Natural killer cell (primary cell): Measurements from ENCODE around the gene GLIPR2. TPM values are rescaled to one million over a fixed set of nuclear protein-coding genes. Genes with fewer than 3 reads are reported as not detected.

Experiments used
- ATAC-seq, 3 donors: fragments of 150-1000 bp in 2 of 3; fragments of 200-7000 bp in 1 of 3; cut with Tn5 transposase; 1 replicate in 1 of 3; 2 replicates in 2 of 3; pipeline ENCODE4 v1.10.0; 2021; ENCODE audit warnings: mild to moderate bottlenecking in 2 of 3, moderate library complexity in 2 of 3
- DNase-seq, 2 donors: peaks; one replicate each; pipeline versions ENCODE4 v3.0.0 to v3.0.0-alpha.2; 2013 to 2021; ENCODE audit warnings: mixed read lengths in 1 of 2
- H3K27ac ChIP-seq: one replicate; pipeline ENCODE4 v1.5.1; 2013; ENCODE audit warnings: mild to moderate bottlenecking, low read length
- H3K27me3 ChIP-seq: one replicate; pipeline ENCODE4 v1.6.1; 2013; ENCODE audit warnings: low read length; ENCODE audit not compliant: control insufficient read depth, insufficient read depth
- H3K36me3 ChIP-seq: one replicate; pipeline ENCODE4 v1.6.1; 2013; ENCODE audit warnings: low read length; ENCODE audit not compliant: control insufficient read depth, insufficient read depth
- H3K4me1 ChIP-seq: one replicate; pipeline ENCODE4 v1.6.1; 2013; ENCODE audit warnings: low read length; ENCODE audit not compliant: control insufficient read depth, insufficient read depth
- H3K4me3 ChIP-seq: one replicate; pipeline ENCODE4 v1.5.1; 2013; ENCODE audit warnings: low read length
- H3K9me3 ChIP-seq: one replicate; pipeline ENCODE4 v1.6.1; 2013; ENCODE audit warnings: low read length; ENCODE audit not compliant: control insufficient read depth, insufficient read depth
- H3K27ac Mint-ChIP-seq, 2 donors: one replicate each; pipeline ENCODE4 v1.8.0; 2022; ENCODE audit warnings: mild to moderate bottlenecking in 2 of 2, mixed read lengths in 2 of 2, moderate library complexity in 1 of 2
- H3K27me3 Mint-ChIP-seq, 2 donors: one replicate each; pipeline ENCODE4 v1.8.0; 2022; ENCODE audit warnings: low read depth in 2 of 2, mixed read lengths in 2 of 2
- H3K36me3 Mint-ChIP-seq: one replicate; pipeline ENCODE4 v1.8.0; 2022; ENCODE audit warnings: mixed read lengths
- H3K4me1 Mint-ChIP-seq, 2 donors: one replicate each; pipeline ENCODE4 v1.8.0; 2022; ENCODE audit warnings: mixed read lengths in 2 of 2
- H3K4me3 Mint-ChIP-seq: one replicate; pipeline ENCODE4 v1.8.0; 2022; ENCODE audit warnings: mild to moderate bottlenecking, moderate library complexity, mixed read lengths
- H3K9me3 Mint-ChIP-seq, 2 donors: one replicate each; pipeline ENCODE4 v1.8.0; 2022; ENCODE audit warnings: mixed read lengths in 2 of 2
- whole genome bisulfite sequencing: methylation state at CpG from one replicate; pipeline ENCODE4 v1.1.7; 2013; ENCODE audit warnings: missing lambda C conversion rate; ENCODE audit not compliant: insufficient coverage; 5-methylcytosine and 5-hydroxymethylcytosine counted together
- intact Hi-C: fragments of 100-400 bp; cut with micrococcal nuclease; formaldehyde crosslinking; loops from one replicate; pipeline ENCODE4 v1.14.2; 2022
- total RNA-seq, 4 donors: library from RNA; stranded (reverse); fragments of 120-200 nt in 1 of 4; gene quantifications; one replicate each; pipeline versions ENCODE4 v1.2.3 to v1.2.4, GENCODE V29; 2013 to 2022
- TF ChIP-seq, protein P1 (sequence below): fragments of 200-600 bp; IDR thresholded peaks from one replicate; pipeline ENCODE4 v1.8.0; 2022; ENCODE audit warnings: antibody characterized with exemption

The GLIPR2 gene
- total RNA-seq, 3 donors from 2014 or later (not counting 1 experiment from before 2014, with no cell fraction given) = 124 to 135 (median 125) TPM

GRCh38 chr9:36132086-36132485 is 4.4 kb upstream of the GLIPR2 start:
- TF ChIP-seq, protein P1, sequence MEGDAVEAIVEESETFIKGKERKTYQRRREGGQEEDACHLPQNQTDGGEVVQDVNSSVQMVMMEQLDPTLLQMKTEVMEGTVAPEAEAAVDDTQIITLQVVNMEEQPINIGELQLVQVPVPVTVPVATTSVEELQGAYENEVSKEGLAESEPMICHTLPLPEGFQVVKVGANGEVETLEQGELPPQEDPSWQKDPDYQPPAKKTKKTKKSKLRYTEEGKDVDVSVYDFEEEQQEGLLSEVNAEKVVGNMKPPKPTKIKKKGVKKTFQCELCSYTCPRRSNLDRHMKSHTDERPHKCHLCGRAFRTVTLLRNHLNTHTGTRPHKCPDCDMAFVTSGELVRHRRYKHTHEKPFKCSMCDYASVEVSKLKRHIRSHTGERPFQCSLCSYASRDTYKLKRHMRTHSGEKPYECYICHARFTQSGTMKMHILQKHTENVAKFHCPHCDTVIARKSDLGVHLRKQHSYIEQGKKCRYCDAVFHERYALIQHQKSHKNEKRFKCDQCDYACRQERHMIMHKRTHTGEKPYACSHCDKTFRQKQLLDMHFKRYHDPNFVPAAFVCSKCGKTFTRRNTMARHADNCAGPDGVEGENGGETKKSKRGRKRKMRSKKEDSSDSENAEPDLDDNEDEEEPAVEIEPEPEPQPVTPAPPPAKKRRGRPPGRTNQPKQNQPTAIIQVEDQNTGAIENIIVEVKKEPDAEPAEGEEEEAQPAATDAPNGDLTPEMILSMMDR = no peak
- ATAC-seq = no peak
- Mint-ChIP-seq H3K4me1 (peaks cover 15 to 24% of the 10 kb centered on the region in 2 donors), H3K9me3 (no peaks in the 10 kb centered on the region), H3K27ac (no peak overlapping the region), H3K36me3 (no peaks in the 10 kb centered on the region), H3K27me3 (no peaks in the 10 kb centered on the region), H3K4me3 (no peak overlapping the region)
- H3K4me1 ChIP-seq = peaks cover 28% of the 10 kb centered on the region
- H3K27me3 ChIP-seq = no peaks in the 10 kb centered on the region
- H3K4me3 ChIP-seq = no peak overlapping the region
- 100% methylated on average over 3 of the region's 3 CpGs for WGBS
- no peak overlapping the region for H3K27ac ChIP-seq
- intact Hi-C loops = no loop called here
- H3K9me3 ChIP-seq = no peaks in the 10 kb centered on the region
- DNase-seq = no peak
- no peaks in the 10 kb centered on the region for H3K36me3 ChIP-seq

DNA sequence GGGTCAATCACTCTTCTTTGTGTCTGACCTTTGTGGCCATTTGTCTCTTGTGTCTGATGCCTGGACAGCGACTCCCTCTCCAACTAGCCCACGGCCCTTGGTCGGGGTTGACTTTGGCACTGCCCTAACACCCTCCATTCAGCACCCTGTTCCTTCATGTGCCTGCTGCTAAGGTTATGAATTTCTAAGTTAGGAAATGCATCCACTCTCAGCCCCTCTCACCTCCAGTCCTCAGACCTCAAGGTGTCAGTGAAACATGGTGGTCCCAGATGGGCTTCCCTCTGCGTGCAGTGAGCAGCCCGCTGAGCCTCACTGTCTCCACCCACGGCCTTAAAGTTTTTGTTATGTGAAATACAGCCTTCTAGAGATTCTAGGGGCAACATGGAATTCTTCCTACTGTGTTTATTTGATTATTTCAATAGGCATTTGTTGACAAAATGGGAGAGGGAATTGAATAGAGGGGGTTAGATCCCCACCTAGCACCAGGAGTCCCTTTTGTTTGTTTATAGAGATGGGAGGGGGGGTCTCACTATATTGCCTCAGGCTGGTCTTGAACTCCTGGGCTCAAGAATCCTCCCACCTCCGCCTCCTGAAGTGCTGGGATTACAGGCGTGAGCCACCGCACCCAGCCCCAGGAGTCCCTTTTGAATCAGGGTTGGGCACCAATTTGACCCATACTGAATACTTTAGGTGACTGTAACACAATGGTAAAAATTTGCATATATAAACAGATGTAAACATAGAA is 1.6 kb upstream of the GLIPR2 start:
- Mint-ChIP-seq H3K36me3 (no peaks in the 10 kb centered on the region), H3K4me1 (peaks cover 30 to 38% of the 10 kb centered on the region in 2 donors), H3K27ac (peak overlapping the region; percentile 66 to 93), H3K27me3 (no peaks in the 10 kb centered on the region), H3K9me3 (no peaks in the 10 kb centered on the region), H3K4me3 (peak overlapping the region; percentile 82)
- no peaks in the 10 kb centered on the region for H3K9me3 ChIP-seq
- peaks cover 42% of the 10 kb centered on the region for H3K4me1 ChIP-seq
- no peaks in the 10 kb centered on the region for H3K36me3 ChIP-seq
- TF ChIP-seq, protein P1 = no peak
- DNase-seq (no peak), ATAC-seq (no peak)
- H3K27ac ChIP-seq = no peak overlapping the region
- no peaks in the 10 kb centered on the region for H3K27me3 ChIP-seq
- WGBS = 91% methylated on average over 9 of the region's 9 CpGs
- no peak overlapping the region for H3K4me3 ChIP-seq
- intact Hi-C loops = loop anchor here (5.0 kb wide), 1 partner anchor 33 kb away; no protein-coding TSS in a partner anchor

GRCh38 chr9:36135741-36136271 is 727 bp upstream of the GLIPR2 start:
- peak overlapping the region; percentile 43 for H3K4me3 ChIP-seq
- no peak for DNase-seq
- intact Hi-C loops = loop anchor here (1.0 to 5.0 kb wide), 2 partner anchors 15 to 34 kb away; no protein-coding TSS in a partner anchor
- 18% methylated on average over 18 of the region's 18 CpGs for WGBS
- H3K9me3 Mint-ChIP-seq = no peaks in the 10 kb centered on the region
- H3K4me1 ChIP-seq = peaks cover 51% of the 10 kb centered on the region
- peak overlapping the region; percentile 82 for H3K4me3 Mint-ChIP-seq
- TF ChIP-seq, protein P1 = no peak
- H3K27ac ChIP-seq = peak overlapping the region; percentile 66
- no peaks in the 10 kb centered on the region for H3K27me3 ChIP-seq
- no peak for ATAC-seq
- no peaks in the 10 kb centered on the region for H3K9me3 ChIP-seq
- H3K36me3 Mint-ChIP-seq = no peaks in the 10 kb centered on the region
- H3K4me1 Mint-ChIP-seq = peaks cover 39 to 46% of the 10 kb centered on the region in 2 donors
- H3K27ac Mint-ChIP-seq = peak overlapping the region; percentile 66 to 93
- no peaks in the 10 kb centered on the region for H3K36me3 ChIP-seq
- no peaks in the 10 kb centered on the region for H3K27me3 Mint-ChIP-seq
